Measurements from ENCODE around the gene PHLDA1.

DNA sequence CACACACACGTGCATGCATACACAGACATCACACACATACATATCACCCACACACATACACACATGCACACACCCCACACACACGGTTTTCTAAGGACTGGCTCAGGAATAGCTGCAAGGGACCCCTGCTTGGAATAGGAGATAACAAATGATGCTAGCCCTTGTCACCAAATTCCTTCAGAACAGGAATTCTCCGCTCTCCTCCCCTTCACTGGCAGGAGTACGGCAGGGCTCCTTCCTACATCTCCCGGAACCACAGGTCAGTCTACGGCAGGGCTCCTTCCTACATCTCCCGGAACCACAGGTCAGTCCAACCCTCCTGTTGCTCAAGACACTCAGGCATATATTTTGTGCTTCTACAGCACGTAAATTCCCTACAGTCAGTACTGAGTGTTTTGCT, 23.9 kb downstream of the PHLDA1 start:
- TF ChIP-seq, protein P1, sequence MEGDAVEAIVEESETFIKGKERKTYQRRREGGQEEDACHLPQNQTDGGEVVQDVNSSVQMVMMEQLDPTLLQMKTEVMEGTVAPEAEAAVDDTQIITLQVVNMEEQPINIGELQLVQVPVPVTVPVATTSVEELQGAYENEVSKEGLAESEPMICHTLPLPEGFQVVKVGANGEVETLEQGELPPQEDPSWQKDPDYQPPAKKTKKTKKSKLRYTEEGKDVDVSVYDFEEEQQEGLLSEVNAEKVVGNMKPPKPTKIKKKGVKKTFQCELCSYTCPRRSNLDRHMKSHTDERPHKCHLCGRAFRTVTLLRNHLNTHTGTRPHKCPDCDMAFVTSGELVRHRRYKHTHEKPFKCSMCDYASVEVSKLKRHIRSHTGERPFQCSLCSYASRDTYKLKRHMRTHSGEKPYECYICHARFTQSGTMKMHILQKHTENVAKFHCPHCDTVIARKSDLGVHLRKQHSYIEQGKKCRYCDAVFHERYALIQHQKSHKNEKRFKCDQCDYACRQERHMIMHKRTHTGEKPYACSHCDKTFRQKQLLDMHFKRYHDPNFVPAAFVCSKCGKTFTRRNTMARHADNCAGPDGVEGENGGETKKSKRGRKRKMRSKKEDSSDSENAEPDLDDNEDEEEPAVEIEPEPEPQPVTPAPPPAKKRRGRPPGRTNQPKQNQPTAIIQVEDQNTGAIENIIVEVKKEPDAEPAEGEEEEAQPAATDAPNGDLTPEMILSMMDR (IDR thresholded peaks at IDR 0.05; ENCODE audit: low read depth, low read length), result no peak
- no peak for TF ChIP-seq POLR2A (IDR thresholded peaks at IDR 0.05; ENCODE audit: extremely low read depth, insufficient read length)

All from NB4 (cell line).